Measurements from ENCODE around the gene IRAK2. TPM values are rescaled to one million over a fixed set of nuclear protein-coding genes. Genes with fewer than 3 reads are reported as not detected.
A peak's percentile ranks its signal among the peaks of the same experiment; 100 is the strongest.

IRAK2 gene
- total and polyA plus RNA-seq, 2 of the 8 experiments (the other 6 are each of a cell fraction or from before 2014, with no cell fraction given) = 1.5 TPM

DNA sequence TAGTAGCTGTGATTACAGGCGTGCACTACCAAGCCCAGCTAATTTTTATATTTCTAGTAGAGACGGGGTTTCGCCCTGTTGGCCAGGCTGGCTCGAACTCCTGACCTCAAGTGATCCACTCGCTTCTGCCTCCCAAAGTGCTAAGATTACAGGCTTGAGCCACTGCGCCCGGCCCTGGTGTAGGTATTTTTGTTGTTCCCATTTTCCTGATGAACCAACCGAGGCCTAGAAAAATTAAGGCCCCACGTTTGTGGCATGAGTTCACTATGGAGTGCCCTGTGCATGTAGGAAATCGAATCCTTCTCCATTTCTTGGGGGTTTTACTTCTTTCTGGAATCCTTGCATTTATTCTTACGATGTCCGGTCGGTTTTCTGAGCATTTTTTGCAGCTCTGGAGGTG, 69.3 kb downstream of the IRAK2 start:
- FAIRE-seq = no peak
- Histone ChIP-seq H3K9me3 (ENCODE audit: insufficient read depth in 2 of 2, low read depth in 1 of 2, low read length in 1 of 2) (no peaks in the 10 kb centered on the region), H2AK5ac (ENCODE audit: low read depth, low read length) (no peak overlapping the region), H3K4me2 (ENCODE audit: insufficient read depth in 1 of 2, low read depth in 2 of 2, low read length in 2 of 2) (no peak overlapping the region), H4K5ac (ENCODE audit: insufficient read length, low read depth, low read length) (no peak overlapping the region), H2BK5ac (ENCODE audit: low read depth, low read length) (0 out of 2 replicates have a peak overlapping the region, but pooled peaks have one; percentile 32), H3K4me3 (ENCODE audit: extremely low read depth in 1 of 4, insufficient read depth in 2 of 4, low read depth in 3 of 4, low read length in 4 of 4) (no peak overlapping the region), H3K23ac (ENCODE audit: insufficient read length) (no peak overlapping the region), H4K20me1 (replicated peaks in 1 of 2; ENCODE audit: control insufficient read depth in 1 of 2, insufficient read depth in 2 of 2, low read length in 2 of 2) (no peaks in the 10 kb centered on the region), H3K9ac (replicated peaks in 1 of 4; ENCODE audit: extremely low read depth in 1 of 4, low read depth in 3 of 4, low read length in 3 of 4) (no peak overlapping the region), H3K18ac (ENCODE audit: extremely low read depth, low read length) (no peak overlapping the region), H3K4ac (replicated peaks; ENCODE audit: insufficient read length, low read depth, low read length) (no peak overlapping the region), H3K27me3 (replicated peaks in 1 of 4; ENCODE audit: control insufficient read depth in 3 of 4, extremely low read depth in 1 of 4, insufficient read depth in 3 of 4, low read length in 3 of 4) (no peaks in the 10 kb centered on the region), H3K79me1 (ENCODE audit: low read depth, low read length) (no peaks in the 10 kb centered on the region), H4K8ac (ENCODE audit: extremely low read depth, insufficient read depth, low read length) (no peak overlapping the region), H3K56ac (replicated peaks; ENCODE audit: insufficient read length, low read depth, low read length) (no peak overlapping the region), H3K14ac (ENCODE audit: insufficient read length) (no peak overlapping the region), H3K23me2 (ENCODE audit: low read depth, low read length) (no peaks in the 10 kb centered on the region; the same call in 1 of the 2 replicates), H2BK20ac (ENCODE audit: low read length) (no peak overlapping the region; the same call in 1 of the 2 replicates), H2BK12ac (ENCODE audit: low read depth, low read length) (0 out of 2 replicates have a peak overlapping the region, but pooled peaks have one; percentile 80), H3K27ac (ENCODE audit: low read depth, low read length) (no peak overlapping the region), H3K4me1 (replicated peaks in 1 of 4; ENCODE audit: control insufficient read depth in 3 of 4, insufficient read depth in 4 of 4, low read length in 3 of 4) (peaks cover 0 to 2% (median 1%) of the 10 kb centered on the region in 4 experiments; a peak in 1 of 7 replicates), H3K79me2 (ENCODE audit: control insufficient read depth in 1 of 2, insufficient read depth in 2 of 2, low read length in 2 of 2) (no peaks in the 10 kb centered on the region), H2BK15ac (ENCODE audit: low read length) (no peak overlapping the region; the same call in 1 of the 2 replicates), H2BK120ac (replicated peaks; ENCODE audit: low read depth, low read length) (no peak overlapping the region), H3K36me3 (ENCODE audit: control insufficient read depth in 2 of 4, insufficient read depth in 4 of 4, low read length in 3 of 4) (peaks cover 0 to under 1% (median 0%) of the 10 kb centered on the region in 4 experiments; a peak in 1 of 8 replicates), H2AFZ (ENCODE audit: low read length) (no peak overlapping the region), H4K91ac (replicated peaks; ENCODE audit: insufficient read length, low read length) (peak overlapping the region; percentile 81)
- 92% methylated on average over 13 of the region's 13 CpGs; no CpG with 5 or more reads in 1 of the 2 experiments for WGBS, 2 experiments (ENCODE audit: extremely low coverage in 1 of 2, insufficient coverage in 1 of 2, insufficient read length in 1 of 2, insufficient replicate concordance in 2 of 2, low coverage in 1 of 2, low lambda C conversion rate in 2 of 2, missing lambda C conversion rate in 1 of 2)
- TF ChIP-seq NRF1 (IDR thresholded peaks at IDR 0.05; ENCODE audit: low read depth, low read length) = no peak
- no peak for TF ChIP-seq SP1 (IDR thresholded peaks at IDR 0.05; ENCODE audit: low read depth, low read length)
- no peak for TF ChIP-seq PHF8 (conservative IDR thresholded peaks at IDR 0.05; ENCODE audit: low read depth, low read length)
- no peak for TF ChIP-seq GABPA (IDR thresholded peaks at IDR 0.05; ENCODE audit: borderline replicate concordance, insufficient read depth, low read length)
- TF ChIP-seq, protein P1, sequence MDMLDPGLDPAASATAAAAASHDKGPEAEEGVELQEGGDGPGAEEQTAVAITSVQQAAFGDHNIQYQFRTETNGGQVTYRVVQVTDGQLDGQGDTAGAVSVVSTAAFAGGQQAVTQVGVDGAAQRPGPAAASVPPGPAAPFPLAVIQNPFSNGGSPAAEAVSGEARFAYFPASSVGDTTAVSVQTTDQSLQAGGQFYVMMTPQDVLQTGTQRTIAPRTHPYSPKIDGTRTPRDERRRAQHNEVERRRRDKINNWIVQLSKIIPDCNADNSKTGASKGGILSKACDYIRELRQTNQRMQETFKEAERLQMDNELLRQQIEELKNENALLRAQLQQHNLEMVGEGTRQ (IDR thresholded peaks at IDR 0.05; ENCODE audit: low read length) = no peak
- TF ChIP-seq NANOG (IDR thresholded peaks at IDR 0.05; ENCODE audit: insufficient read depth, low read depth, low read length, poor library complexity, severe bottlenecking) = no peak
- no peak for TF ChIP-seq HDAC2 (IDR thresholded peaks at IDR 0.05; ENCODE audit: borderline replicate concordance in 1 of 2, low read depth in 2 of 2, low read length in 2 of 2)
- TF ChIP-seq HDAC6 (IDR thresholded peaks at IDR 0.05; ENCODE audit: low read depth, low read length) = no peak
- no peak for TF ChIP-seq SIX5 (IDR thresholded peaks at IDR 0.05; ENCODE audit: low read depth, low read length)
- no peak for TF ChIP-seq POU5F1 (IDR thresholded peaks at IDR 0.05; ENCODE audit: low read depth, low read length)
- TF ChIP-seq SUZ12 (IDR thresholded peaks at IDR 0.05; ENCODE audit: low read length) = no peak
- no peak for DNase-seq (ENCODE audit: low read depth in 1 of 2, low spot score in 2 of 2)
- ChIA-PET POLR2A (ENCODE audit: partially characterized antibody) (no interaction called here), CTCF (ENCODE audit: partially characterized antibody) (interaction anchor here (1.1 to 2.1 kb wide), 3 partner anchors 30 to 69 kb away, joined by 3 to 9 read pairs (median 6); partner anchors contain the start of gene IRAK2)

All from H1 (cell line).